GM21825 (cell line): ENCODE results near the gene PAIP2B.
A peak's percentile ranks its signal among the peaks of the same experiment; 100 is the strongest.
"Not testable (repeated sequence)": the region's sequence is repeated elsewhere in the genome, so short reads cannot be mapped to it uniquely, and the experiment has no call there.

Experiments
- ATAC-seq: cut with Tn5 transposase; IDR thresholded peaks from one replicate; pipeline ENCODE4 v1.9.1; 2021; ENCODE audit warnings: mild to moderate bottlenecking, moderate library complexity; ENCODE audit not compliant: unreplicated experiment

Gene PAIP2B, protein sequence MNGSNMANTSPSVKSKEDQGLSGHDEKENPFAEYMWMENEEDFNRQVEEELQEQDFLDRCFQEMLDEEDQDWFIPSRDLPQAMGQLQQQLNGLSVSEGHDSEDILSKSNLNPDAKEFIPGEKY

DNA sequence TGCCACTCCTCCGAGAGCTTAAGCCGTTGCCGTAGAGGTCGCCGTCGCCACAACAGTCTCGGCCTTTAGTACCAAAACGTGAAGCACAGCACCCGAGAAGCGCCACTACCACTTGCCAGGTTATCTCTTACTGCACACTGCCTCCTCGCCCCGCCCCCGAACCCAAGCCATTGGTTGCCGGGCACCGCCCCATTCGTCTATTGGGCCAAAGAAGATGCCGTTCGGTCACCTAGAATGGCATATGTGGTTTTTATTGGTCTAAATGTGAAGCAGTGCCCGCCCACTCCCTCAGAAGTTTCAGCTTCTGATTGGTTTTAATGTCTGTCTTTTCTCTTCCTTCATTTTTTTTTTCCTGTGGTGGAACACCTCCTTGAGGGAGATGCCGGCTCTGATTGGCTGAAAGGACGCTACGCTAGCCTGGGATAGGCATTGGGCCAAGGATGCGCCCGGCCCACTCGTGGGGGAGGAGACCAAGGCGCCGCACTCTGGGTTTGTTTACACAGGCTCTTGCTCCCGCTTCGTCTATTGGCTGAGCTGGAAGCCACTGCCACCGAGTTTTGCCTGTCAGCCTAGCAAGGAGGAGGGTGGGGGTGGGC, at the start of gene PAIP2B:
Gene PAIP2B (minus strand): TSS at position 139 of the 596 bp plus-strand sequence. CDS start 24,514 bp downstream, outside the sequence.
- peak; percentile 96 for ATAC-seq

GRCh38 chr2:71275939-71276310, 49.0 kb upstream of the PAIP2B start:
- ATAC-seq, result no peak

GRCh38 chr2:71269511-71270090, 42.7 kb upstream of the PAIP2B start:
- ATAC-seq, result no peak

- ATAC-seq, result no peak
Measured at GRCh38 chr2:71263386-71263785, 36.5 kb upstream of the PAIP2B start.

DNA sequence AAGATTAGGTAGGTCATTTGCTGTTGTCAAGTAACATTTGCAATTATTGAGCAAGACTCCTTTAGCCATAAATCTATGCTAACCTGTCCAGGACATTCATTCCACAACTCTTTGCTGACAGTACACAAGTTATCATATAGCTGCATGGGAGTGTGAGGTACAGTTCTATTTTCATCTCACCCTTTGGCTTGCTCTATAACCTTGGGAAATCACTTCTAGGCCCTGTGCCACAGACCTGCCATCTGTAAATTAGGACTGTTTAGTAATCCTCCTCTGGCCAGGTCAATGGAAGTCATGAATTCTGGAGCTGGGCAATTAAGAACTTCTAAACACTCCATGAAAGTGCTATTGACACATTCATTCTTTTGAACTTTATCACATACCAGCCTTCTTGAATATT, 34.6 kb upstream of the PAIP2B start:
- no peak for ATAC-seq

DNA sequence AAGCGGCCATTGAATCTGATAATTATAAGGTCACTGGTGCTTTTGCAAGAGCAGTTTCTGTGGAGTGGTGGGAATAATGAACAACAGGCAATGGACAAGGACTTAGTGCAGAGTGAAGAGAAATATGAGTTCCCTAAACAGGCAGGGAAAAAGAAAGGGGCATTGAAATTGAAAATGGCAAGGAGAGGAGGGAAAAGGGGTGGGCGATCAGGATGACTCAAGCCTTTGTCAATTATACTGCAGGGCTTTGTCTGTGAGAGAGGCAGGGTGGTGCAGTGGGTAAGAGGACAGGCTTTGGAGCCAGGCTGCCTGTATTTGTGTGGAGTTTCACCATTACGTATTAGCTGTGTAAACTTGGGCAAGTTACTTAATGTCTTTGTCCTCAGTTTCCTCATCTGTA, 29.5 kb upstream of the PAIP2B start:
- ATAC-seq, result no peak

DNA sequence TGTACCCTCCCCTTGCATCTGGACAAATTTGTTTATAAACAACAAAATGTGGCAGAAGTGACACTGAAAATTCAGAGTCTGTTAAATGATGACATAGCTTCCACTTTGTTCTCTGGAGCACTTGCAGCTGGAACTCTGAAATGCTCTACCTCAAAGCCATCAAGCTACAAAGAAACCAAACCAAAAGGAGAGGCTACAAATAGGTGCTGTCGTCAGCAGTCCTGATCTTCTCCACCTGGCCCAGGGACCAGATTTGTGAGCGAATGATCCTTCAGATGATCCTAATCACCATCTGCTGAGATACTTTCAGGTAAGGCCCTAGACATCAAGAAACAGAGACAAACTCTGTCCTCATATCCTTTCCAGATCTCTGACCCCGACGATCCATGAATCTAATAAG, 27.9 kb upstream of the PAIP2B start:
- no peak for ATAC-seq

- no peak for ATAC-seq
Measured at GRCh38 chr2:71254078-71254477, 27.2 kb upstream of the PAIP2B start.

- ATAC-seq, result no peak
Measured at GRCh38 chr2:71253476-71253875, 26.6 kb upstream of the PAIP2B start.

- ATAC-seq, result no peak
Measured at GRCh38 chr2:71252862-71253261, 26.0 kb upstream of the PAIP2B start.

DNA sequence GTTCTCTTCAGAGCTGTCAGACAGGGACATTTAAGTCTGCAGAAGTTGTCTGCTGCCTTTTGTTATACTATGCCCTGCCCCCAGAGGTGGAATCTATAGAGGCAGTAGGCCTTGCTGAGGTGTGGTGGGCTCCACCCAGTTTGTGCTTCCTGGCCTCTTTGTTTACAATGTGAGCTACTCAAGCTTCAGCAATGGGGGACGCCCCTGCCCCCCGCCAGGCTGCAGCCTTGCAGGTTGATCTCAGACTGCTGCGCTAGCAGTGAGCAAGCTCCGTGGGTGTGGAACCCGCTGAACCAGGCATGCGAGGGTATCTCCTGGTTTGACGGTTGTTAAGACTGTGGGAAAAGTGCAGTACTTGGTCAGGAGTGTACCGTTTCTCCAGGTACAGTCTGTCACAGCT, 24.0 kb upstream of the PAIP2B start:
- no peak for ATAC-seq

DNA sequence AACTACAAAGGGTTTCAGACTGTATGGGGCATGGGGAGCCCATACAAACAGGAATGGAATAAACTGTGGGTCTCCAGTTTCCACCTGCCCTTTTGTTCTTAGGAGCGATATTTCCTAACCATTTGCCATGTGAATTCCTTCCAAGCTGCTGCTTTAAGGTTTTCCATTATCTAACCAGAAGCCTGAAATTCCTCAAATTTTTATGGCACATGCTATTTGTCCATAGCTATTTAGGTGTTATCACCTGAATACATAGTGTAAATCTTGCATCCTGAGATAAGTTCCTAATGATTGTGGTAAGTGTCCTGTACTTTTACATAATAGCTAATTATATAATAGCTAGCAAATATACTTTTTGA, 17.4 kb upstream of the PAIP2B start:
- ATAC-seq, result no peak

DNA sequence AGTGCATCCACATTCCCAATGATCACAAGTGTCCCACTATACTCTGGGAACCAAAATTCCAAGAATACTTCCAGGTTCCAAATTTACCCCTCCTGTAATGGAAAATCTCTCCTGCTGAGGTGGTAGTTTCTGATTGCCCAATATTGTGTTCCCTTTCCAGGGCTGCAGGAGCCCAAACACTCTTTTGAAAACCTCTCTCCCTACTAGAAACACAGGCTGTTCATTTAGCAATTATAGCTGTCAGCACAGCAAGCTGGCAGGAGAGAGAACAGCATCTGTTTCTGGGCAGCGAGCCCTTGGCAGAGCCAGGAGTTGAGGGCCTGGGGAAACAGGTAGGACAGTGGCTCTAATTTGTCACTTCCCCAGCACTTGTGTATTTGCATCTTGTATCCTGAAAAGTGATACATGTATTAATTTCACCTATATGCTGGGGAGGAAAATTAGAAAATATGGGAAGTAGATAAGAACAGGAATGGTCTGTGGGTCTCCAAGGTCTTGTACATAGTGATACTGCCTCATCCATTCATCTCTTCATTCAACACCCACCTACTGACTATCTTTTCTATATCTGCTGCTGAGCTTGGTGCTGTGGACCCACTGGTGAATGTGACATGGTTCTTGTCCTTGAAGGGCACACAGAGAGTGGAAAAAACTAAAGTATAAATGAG, 16.9 kb upstream of the PAIP2B start:
- no peak for ATAC-seq

- no peak for ATAC-seq
Measured at GRCh38 chr2:71240794-71241193, 13.9 kb upstream of the PAIP2B start.

- ATAC-seq, result no peak
Measured at GRCh38 chr2:71238089-71238488, 11.2 kb upstream of the PAIP2B start.

- ATAC-seq, result no peak
Measured at GRCh38 chr2:71235930-71236587, 9.2 kb upstream of the PAIP2B start.

DNA sequence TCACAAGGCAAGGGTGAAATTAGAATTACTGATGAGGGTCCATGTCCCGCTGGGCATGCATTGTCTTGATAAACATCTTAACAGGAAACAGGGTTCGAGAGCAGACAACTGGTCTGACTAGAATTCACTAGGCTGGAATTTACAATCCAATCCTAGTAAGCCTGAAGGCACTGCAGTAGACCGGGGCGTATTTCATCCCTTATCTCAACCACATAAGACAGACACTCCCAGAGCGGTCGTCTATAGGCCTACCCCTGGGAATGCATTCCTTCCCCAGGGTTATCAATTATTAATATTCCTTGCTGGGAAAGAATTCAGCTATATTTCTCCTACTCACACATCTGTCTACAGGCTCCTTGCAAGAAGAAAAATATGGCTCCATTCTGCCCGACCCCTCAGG, 6.2 kb upstream of the PAIP2B start:
- not testable (repeated sequence) for ATAC-seq

DNA sequence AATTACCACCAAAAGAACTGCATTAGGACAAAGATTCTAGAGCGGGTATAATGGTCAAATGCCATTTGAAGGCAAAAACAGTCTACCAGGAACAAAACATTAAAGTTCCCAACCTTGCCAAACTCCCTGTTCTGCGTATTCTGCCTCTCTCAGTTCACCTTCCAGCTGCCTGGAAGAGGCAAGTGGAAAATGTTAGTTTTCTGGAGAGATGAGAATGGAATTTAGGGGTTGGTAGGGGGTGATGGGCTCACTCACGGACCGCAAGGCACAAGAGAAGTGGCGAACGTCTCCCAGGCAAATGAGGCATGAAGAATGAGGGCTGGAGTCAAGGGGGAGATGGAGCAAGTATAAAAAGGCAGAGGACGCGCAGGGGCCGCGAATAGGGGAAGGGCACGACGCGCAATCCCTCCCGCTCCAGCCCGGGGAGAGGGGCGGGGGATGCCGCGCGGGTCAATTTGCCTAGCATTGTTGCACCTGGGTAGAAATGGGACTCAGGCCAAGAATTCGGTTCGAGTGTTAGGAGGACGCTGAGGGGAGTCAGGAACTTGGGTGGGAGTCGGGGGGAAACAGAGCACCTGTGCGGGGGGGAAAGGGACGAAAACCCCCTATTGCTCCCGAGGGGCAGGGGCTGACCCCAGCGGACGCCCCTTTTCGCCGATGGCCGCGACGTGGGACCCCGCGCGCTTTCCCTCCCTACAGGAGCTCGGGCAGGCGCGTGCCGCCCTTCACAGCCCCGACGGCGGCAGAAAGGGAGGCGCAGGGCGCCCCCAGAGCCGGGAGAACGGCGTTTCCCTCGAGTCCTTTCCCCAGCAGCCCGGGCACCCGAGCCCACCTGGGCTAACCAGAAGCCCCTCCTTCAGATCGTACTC, 573 bp downstream of the PAIP2B start:
- ATAC-seq, result peak; percentile 13

- no peak for ATAC-seq
Measured at GRCh38 chr2:71224935-71225334, 2.0 kb downstream of the PAIP2B start.

DNA sequence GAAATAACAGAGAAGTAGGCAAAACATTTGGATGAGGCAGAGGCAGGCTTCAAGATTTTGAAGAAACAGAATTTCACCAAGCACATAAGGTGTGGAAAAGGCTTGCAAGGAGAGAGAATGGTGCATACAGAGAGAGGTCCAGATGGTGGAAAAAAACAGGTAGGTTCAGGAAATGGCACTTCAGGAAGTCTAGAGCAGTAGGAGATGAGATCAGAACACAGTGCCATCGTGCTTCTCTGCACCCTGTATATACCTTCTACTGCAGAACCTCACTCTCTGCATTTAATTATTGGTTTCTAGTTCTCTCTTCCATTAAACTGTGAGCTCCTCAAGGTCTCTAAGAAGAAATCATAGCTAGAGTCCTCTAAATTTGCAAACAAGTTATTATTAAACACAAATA, 2.4 kb downstream of the PAIP2B start:
- ATAC-seq, result no peak

DNA sequence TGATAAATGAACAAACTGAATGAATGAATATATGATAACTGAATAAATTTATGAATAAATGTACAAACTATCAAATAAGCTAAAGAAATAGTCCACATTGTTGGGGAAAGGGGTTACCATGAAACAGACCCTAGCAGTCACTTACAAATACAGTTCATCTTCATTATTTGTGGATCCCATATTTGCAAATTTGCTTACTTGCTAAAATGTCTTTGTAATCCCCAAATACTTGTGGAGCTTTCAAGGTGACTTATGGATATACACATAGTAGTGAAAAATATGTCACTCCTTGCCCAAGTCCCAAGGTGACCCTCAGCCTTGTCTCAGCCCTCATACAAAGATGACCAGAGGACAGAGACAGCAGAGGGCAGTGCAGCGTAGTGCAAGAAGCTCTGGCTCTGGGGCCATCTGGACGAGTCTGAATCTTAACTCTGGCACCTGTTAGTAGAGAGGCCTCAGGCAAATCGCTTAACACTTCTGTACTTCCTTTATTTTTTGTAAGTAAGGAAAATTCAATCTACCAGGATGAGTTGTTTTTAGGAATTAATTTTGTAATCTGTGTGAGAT, 3.1 kb downstream of the PAIP2B start:
- no peak for ATAC-seq
